ENCODE data around the gene CCDC141.

DNA sequence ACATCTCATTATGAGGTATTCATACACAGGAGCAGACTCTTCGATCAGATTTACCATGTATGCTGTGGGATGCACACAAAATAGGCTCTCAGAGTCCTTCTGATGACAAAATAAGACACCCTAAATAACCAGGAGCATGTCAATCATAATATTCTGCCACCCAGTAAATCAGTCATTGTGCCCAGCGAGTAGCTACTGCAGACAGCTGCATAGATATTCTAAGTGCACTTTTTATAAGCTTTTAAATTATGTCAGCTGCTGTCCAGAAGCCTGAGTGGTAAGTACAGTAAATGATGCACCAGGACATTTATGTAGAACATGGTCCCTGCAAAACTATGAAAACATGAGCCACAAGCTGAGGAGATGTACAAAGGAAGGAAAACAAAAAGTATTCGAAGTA lies 102.9 kb downstream of the CCDC141 start:
- TF ChIP-seq GATA3 (IDR thresholded peaks at IDR 0.05; ENCODE audit: low read depth, low read length): no peak
- TF ChIP-seq GATA2 (IDR thresholded peaks at IDR 0.05; ENCODE audit: low read depth, low read length): no peak

All from SH-SY5Y (cell line).